Liver (tissue), 9 donors: ENCODE measurements around the gene APOB. TPM values are rescaled to one million over a fixed set of nuclear protein-coding genes. Genes with fewer than 3 reads are reported as not detected.

Experiments
- DNase-seq: peaks from one replicate; pipeline ENCODE4 v3.0.0-alpha.2; 2017; ENCODE audit warnings: low spot score
- H3K27ac ChIP-seq, 2 donors: one replicate each; pipeline ENCODE4 v1.7.0; 2013; ENCODE audit warnings: inconsistent platforms in 2 of 2, low read length in 2 of 2, control low read depth in 1 of 2, low read depth in 1 of 2, mild to moderate bottlenecking in 1 of 2
- H3K27me3 ChIP-seq, 4 donors: one replicate each; pipeline versions ENCODE4 v1.6.1 to v1.7.0; 2013; ENCODE audit warnings: low read length in 3 of 4, inconsistent platforms in 1 of 4, mild to moderate bottlenecking in 1 of 4, moderate library complexity in 1 of 4; ENCODE audit not compliant: control insufficient read depth in 4 of 4, insufficient read depth in 4 of 4
- H3K36me3 ChIP-seq, 4 donors: one replicate each; pipeline versions ENCODE4 v1.6.1 to v1.7.0; 2013; ENCODE audit warnings: low read length in 3 of 4, mild to moderate bottlenecking in 3 of 4, low read depth in 1 of 4, moderate library complexity in 1 of 4; ENCODE audit not compliant: control insufficient read depth in 4 of 4, insufficient read depth in 3 of 4
- H3K4me1 ChIP-seq, 4 donors: one replicate each; pipeline versions ENCODE4 v1.6.1 to v1.7.0; 2013; ENCODE audit warnings: low read length in 3 of 4, mild to moderate bottlenecking in 3 of 4, moderate library complexity in 1 of 4; ENCODE audit not compliant: control insufficient read depth in 4 of 4, insufficient read depth in 4 of 4
- H3K4me3 ChIP-seq, 3 donors: one replicate each; pipeline versions ENCODE4 v1.6.1 to v1.7.0; 2013; ENCODE audit warnings: low read length in 3 of 3, control low read depth in 1 of 3, low read depth in 1 of 3, mild to moderate bottlenecking in 1 of 3
- H3K9ac ChIP-seq, 2 donors: one replicate each; pipeline ENCODE4 v1.7.0; 2013; ENCODE audit warnings: low read length in 2 of 2, mild to moderate bottlenecking in 2 of 2, moderate library complexity in 2 of 2, control low read depth in 1 of 2, low read depth in 1 of 2
- H3K9me3 ChIP-seq, 4 donors: one replicate each; pipeline versions ENCODE4 v1.6.1 to v1.7.0; 2013; ENCODE audit warnings: low read length in 3 of 4; ENCODE audit not compliant: control insufficient read depth in 4 of 4
- ATF3 ChIP-seq: IDR thresholded peaks from 2 replicates; pipeline ENCODE4 v1.6.1; 2016; ENCODE audit warnings: antibody characterized with exemption
- CTCF ChIP-seq: fragments of 150-350 bp; IDR thresholded peaks from 2 replicates; pipeline ENCODE4 v1.5.1; 2017; ENCODE audit warnings: improper control_type of control experiment, low read depth, low read length; ENCODE audit not compliant: missing input control
- EGR1 ChIP-seq, 2 donors: IDR thresholded peaks; 2 replicates each; pipeline ENCODE4 v1.6.1; 2016 to 2018; ENCODE audit warnings: antibody characterized with exemption in 2 of 2, low read depth in 2 of 2
- FOXA1 ChIP-seq: IDR thresholded peaks from 2 replicates; pipeline ENCODE4 v1.6.1; 2016; ENCODE audit warnings: antibody characterized with exemption
- FOXA2 ChIP-seq: IDR thresholded peaks from 2 replicates; pipeline ENCODE4 v1.6.1; 2016; ENCODE audit warnings: antibody characterized with exemption
- GABPA ChIP-seq, 2 donors: IDR thresholded peaks in 1 of 2; conservative IDR thresholded peaks in 1 of 2; 2 replicates each; pipeline ENCODE4 v1.6.1; 2016; ENCODE audit warnings: antibody characterized with exemption in 2 of 2, mild to moderate bottlenecking in 1 of 2, moderate library complexity in 1 of 2
- HNF4A ChIP-seq, 2 donors: conservative IDR thresholded peaks; 2 replicates each; pipeline ENCODE4 v1.6.1; 2016; ENCODE audit warnings: antibody characterized with exemption in 2 of 2, mild to moderate bottlenecking in 2 of 2
- HNF4G ChIP-seq: IDR thresholded peaks from 2 replicates; pipeline ENCODE4 v1.6.1; 2016; ENCODE audit warnings: antibody characterized with exemption
- JUND ChIP-seq, 2 donors: IDR thresholded peaks; 2 replicates each; pipeline ENCODE4 v1.6.1; 2016; ENCODE audit warnings: antibody characterized with exemption in 2 of 2
- MAX ChIP-seq: IDR thresholded peaks from 2 replicates; pipeline ENCODE4 v1.6.1; 2016; ENCODE audit warnings: antibody characterized with exemption
- NR2F2 ChIP-seq: IDR thresholded peaks from 2 replicates; pipeline ENCODE4 v1.6.1; 2016; ENCODE audit warnings: antibody characterized with exemption
- RAD21 ChIP-seq, 2 donors: IDR thresholded peaks; 2 replicates each; pipeline ENCODE4 v1.6.1; 2016; ENCODE audit warnings: antibody characterized with exemption in 2 of 2, mild to moderate bottlenecking in 2 of 2
- REST ChIP-seq: IDR thresholded peaks from 2 replicates; pipeline ENCODE4 v1.6.1; 2016; ENCODE audit warnings: antibody characterized with exemption, mild to moderate bottlenecking
- RXRA ChIP-seq, 2 donors: IDR thresholded peaks; 2 replicates each; pipeline ENCODE4 v1.6.1; 2017 to 2018; ENCODE audit warnings: antibody characterized with exemption in 2 of 2, mild to moderate bottlenecking in 1 of 2
- SP1 ChIP-seq: IDR thresholded peaks from 2 replicates; pipeline ENCODE4 v1.6.1; 2018; ENCODE audit warnings: antibody characterized with exemption, mild to moderate bottlenecking
- TAF1 ChIP-seq: conservative IDR thresholded peaks from 2 replicates; pipeline ENCODE4 v1.6.1; 2016; ENCODE audit warnings: antibody characterized with exemption, mild to moderate bottlenecking
- YY1 ChIP-seq: IDR thresholded peaks from 2 replicates; pipeline ENCODE4 v1.6.1; 2016; ENCODE audit warnings: antibody characterized with exemption, mild to moderate bottlenecking
- ZBTB33 ChIP-seq: IDR thresholded peaks from 2 replicates; pipeline ENCODE4 v1.6.1; 2016; ENCODE audit warnings: antibody characterized with exemption
- WGBS: extraction: QIAGEN DNeasy Blood & Tissue Kit; methylation state at CpG from one replicate; pipeline ENCODE4 v1.1.7; 2013; 5-methylcytosine and 5-hydroxymethylcytosine counted together
- polyA plus RNA-seq, 2 donors: library from polyadenylated mRNA; stranded (reverse) in 1 of 2; unstranded in 1 of 2; fragments of 200-250 nt in 1 of 2; fragments of >200 nt in 1 of 2; fragmentation: Nextera tagmentation in 1 of 2; extraction: Ambion mirVana in 1 of 2; gene quantifications; one replicate each; pipeline versions ENCODE4 v1.2.1 to v1.2.3, GENCODE V29; 2013 to 2015
- total RNA-seq, 2 donors: library from RNA; depleted of rRNA; stranded (reverse); fragments of >200 nt; gene quantifications; one replicate each; pipeline ENCODE4 v1.2.3, GENCODE V29; 2014
- donor health status: healthy.
- donor health status: healthy.
- donor health status: healthy.
- donor health status: healthy.
- donor health status: healthy.

APOB gene
- total and polyA plus RNA-seq, 4 donors: 431 to 2,949 (median 1,463) TPM

- peaks cover 6 to 14% (median 6%) of the 10 kb centered on the region in 4 donors for H3K4me1 ChIP-seq
- no peak for DNase-seq
- H3K27me3 ChIP-seq: no peaks in the 10 kb centered on the region
- no peaks in the 10 kb centered on the region for H3K36me3 ChIP-seq
- peak overlapping the region; percentile 64 to 78 for H3K27ac ChIP-seq
- peak overlapping the region in 1 of 2 donors; percentile 46 for H3K9ac ChIP-seq
- TF ChIP-seq HNF4A (conservative IDR thresholded peaks at IDR 0.05): peak; percentile 76 to 79
- TF ChIP-seq REST: peak; percentile 57
- peak; percentile 58 for TF ChIP-seq HNF4G
- peak; percentile 60 for TF ChIP-seq NR2F2
- TF ChIP-seq RXRA (IDR thresholded peaks at IDR 0.05): peak; percentile 89 to 93
- TF ChIP-seq JUND (IDR thresholded peaks at IDR 0.05): peak; percentile 77 to 79
- TF ChIP-seq TAF1: peak; percentile 57
- peak; percentile 58 for TF ChIP-seq FOXA1
- peak; percentile 30 to 50 for TF ChIP-seq RAD21 (IDR thresholded peaks at IDR 0.05)
- TF ChIP-seq MAX: peak; percentile 91
- TF ChIP-seq CTCF: no peak
- TF ChIP-seq FOXA2: peak; percentile 92
- TF ChIP-seq GABPA (IDR thresholded peaks at IDR 0.05 in 1 of 2, conservative IDR thresholded peaks at IDR 0.05 in 1 of 2): no peak
- TF ChIP-seq SP1: peak; percentile 86
- TF ChIP-seq ZBTB33: peak; percentile 85
- TF ChIP-seq EGR1 (IDR thresholded peaks at IDR 0.05; ENCODE audit: low read depth in 2 of 2): peak in 1 of 2 donors; percentile 87
- peak; percentile 81 for TF ChIP-seq YY1
- peak; percentile 83 for TF ChIP-seq ATF3
- 46% methylated on average over 9 of the region's 9 CpGs for WGBS
- no peaks in the 10 kb centered on the region for H3K9me3 ChIP-seq
- peak overlapping the region in 2 of 3 donors; percentile 18 to 20 for H3K4me3 ChIP-seq
Observed at GRCh38 chr2:21070341-21071257, 26.7 kb upstream of the APOB start.
